Measurements from ENCODE around the gene EIF4H.
"Not testable (repeated sequence)": the region's sequence is repeated elsewhere in the genome, so short reads cannot be mapped to it uniquely, and the experiment has no call there.

The EIF4H gene

GRCh38 chr7:74202841-74203556 lies 28.8 kb downstream of the EIF4H start:
- H3K4me3 ChIP-seq (replicated peaks; ENCODE audit: insufficient read depth, low read length), result no peak overlapping the region

DNA sequence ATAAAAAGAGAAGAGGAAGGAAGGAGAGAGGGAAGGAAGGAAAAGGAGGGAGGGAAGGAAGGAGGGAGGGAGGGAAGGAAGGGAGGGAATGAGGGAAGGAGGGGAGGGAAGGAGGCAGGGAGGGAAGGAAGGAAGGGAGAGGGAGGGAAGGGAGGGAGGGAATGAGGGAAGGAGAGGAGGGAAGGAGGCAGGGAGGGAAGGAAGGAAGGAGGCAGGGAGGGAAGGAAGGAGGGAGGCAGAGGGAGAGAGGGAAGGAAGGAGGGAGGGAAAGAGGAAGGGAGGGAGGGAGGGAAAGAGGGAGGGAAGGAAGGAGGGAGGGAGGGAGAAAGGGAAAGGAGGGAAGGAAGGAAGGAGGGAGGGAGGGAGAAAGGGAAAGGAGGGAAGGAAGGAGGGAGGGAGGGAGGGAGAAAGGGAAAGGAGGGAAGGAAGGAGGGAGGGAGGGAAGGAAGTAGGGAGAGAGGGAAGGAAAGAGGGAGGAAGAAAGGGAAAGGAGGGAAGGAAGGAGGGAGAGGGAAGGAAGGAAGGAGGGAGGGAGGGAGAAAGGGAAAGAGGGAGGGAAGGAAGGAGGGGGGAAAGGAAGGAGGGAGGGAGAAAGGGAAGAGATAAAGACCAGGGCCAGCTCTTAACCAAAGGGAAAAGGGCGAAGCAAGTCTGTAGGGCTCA lies 29.9 kb downstream of the EIF4H start:
- no peaks in the 10 kb centered on the region for H3K27me3 ChIP-seq (ENCODE audit: insufficient read depth, poor library complexity, severe bottlenecking)
- TF ChIP-seq CTCF (IDR thresholded peaks at IDR 0.05; ENCODE audit: insufficient read depth, low read length) (no peak), GABPA (IDR thresholded peaks at IDR 0.05; ENCODE audit: low read depth) (no peak), SPI1 (IDR thresholded peaks at IDR 0.05; ENCODE audit: borderline replicate concordance, low read depth) (no peak), REST (IDR thresholded peaks at IDR 0.05; ENCODE audit: insufficient replicate concordance, low read depth) (no peak), POLR2AphosphoS5 (IDR thresholded peaks at IDR 0.05; ENCODE audit: low read depth) (no peak)

More at GRCh38 chr7:74202841-74203556, 28.8 kb downstream of the EIF4H start:
- TF ChIP-seq GABPA (IDR thresholded peaks at IDR 0.05; ENCODE audit: low read depth) (no peak), POLR2AphosphoS5 (IDR thresholded peaks at IDR 0.05; ENCODE audit: low read depth) (peak; percentile 48), REST (IDR thresholded peaks at IDR 0.05; ENCODE audit: insufficient replicate concordance, low read depth) (no peak), SPI1 (IDR thresholded peaks at IDR 0.05; ENCODE audit: borderline replicate concordance, low read depth) (peak; percentile 53; the same call in 1 of the 2 replicates), CTCF (IDR thresholded peaks at IDR 0.05; ENCODE audit: insufficient read depth, low read length) (peak; percentile 48)
- H3K27ac ChIP-seq (replicated peaks), result no peak overlapping the region
- peak in 1 of 2 experiments; percentile 88 for DNase-seq (ENCODE audit: low read depth in 1 of 2, low spot score in 1 of 2)
- no peaks in the 10 kb centered on the region for H3K27me3 ChIP-seq (ENCODE audit: insufficient read depth, poor library complexity, severe bottlenecking)

GRCh38 chr7:74206052-74206451 lies 31.9 kb downstream of the EIF4H start:
- H3K27me3 ChIP-seq (ENCODE audit: insufficient read depth, poor library complexity, severe bottlenecking); DNase-seq (ENCODE audit: low read depth in 1 of 2, low spot score in 1 of 2); H3K27ac ChIP-seq (replicated peaks); H3K4me3 ChIP-seq (replicated peaks; ENCODE audit: insufficient read depth, low read length): not testable (repeated sequence)

More for the DNA sequence above, 29.9 kb downstream of the EIF4H start:
- no peak for DNase-seq (ENCODE audit: low read depth in 1 of 2, low spot score in 1 of 2)
- no peak overlapping the region for H3K4me3 ChIP-seq (replicated peaks; ENCODE audit: insufficient read depth, low read length)
- no peak overlapping the region for H3K27ac ChIP-seq (replicated peaks)

DNA sequence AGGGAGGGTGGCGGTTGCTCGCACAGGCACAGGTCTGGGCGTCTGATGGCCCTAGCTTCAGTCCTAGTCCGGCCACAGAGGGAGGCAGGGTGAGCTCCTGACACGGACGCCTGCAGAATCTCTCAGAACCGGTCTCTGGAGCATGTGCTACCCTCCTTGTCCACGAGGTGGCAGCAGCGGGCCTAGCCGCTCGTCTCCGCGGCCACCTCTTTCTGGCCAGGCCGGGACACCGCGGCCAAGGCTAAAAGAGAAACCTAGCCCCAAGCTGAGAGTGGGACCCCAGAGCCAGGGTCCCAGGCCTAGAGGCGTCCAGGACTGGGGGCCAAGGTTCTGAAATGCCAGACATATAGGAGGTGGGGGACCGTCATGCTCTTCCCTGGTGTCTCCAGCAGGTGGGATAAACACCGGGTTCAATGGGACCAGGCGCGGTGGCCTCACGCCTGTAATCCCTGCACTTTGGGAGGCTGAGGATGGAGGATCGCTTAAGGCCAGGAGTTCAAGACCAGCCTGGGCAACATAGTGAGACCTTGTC lies 32.5 kb downstream of the EIF4H start:
- Histone ChIP-seq H3K27me3 (ENCODE audit: insufficient read depth, poor library complexity, severe bottlenecking) (no peaks in the 10 kb centered on the region), H3K27ac (replicated peaks) (no peak overlapping the region), H3K4me3 (replicated peaks; ENCODE audit: insufficient read depth, low read length) (no peak overlapping the region)
- TF ChIP-seq GABPA (IDR thresholded peaks at IDR 0.05; ENCODE audit: low read depth), result no peak
- TF ChIP-seq REST (IDR thresholded peaks at IDR 0.05; ENCODE audit: insufficient replicate concordance, low read depth), result no peak
- TF ChIP-seq SPI1 (IDR thresholded peaks at IDR 0.05; ENCODE audit: borderline replicate concordance, low read depth), result no peak
- TF ChIP-seq POLR2AphosphoS5 (IDR thresholded peaks at IDR 0.05; ENCODE audit: low read depth), result no peak
- peak; percentile 71 for TF ChIP-seq CTCF (IDR thresholded peaks at IDR 0.05; ENCODE audit: insufficient read depth, low read length)
- DNase-seq (ENCODE audit: low read depth in 1 of 2, low spot score in 1 of 2), result peak in 1 of 2 experiments; percentile 76

All from HL-60 (cell line).